HCT116 (cell line): ENCODE data around the gene RBM23. TPM values are rescaled to one million over a fixed set of nuclear protein-coding genes. Genes with fewer than 3 reads are reported as not detected.

Experiments
- ATAC-seq: fragments of 200-7000 bp; cut with Tn5 transposase; 2 replicates; pipeline ENCODE4 v1.9.1; 2020; ENCODE audit warnings: mild to moderate bottlenecking, moderate library complexity
- BruUV-seq: library from RNA; stranded (reverse); fragments of 400-500 nt; replicated peaks from 2 replicates; lab custom pipeline; 2021; lab: Mats Ljungman, UMichigan
- CTCF ChIA-PET: fragments of 300-600 bp; sonication (Branson Sonifier 250); formaldehyde crosslinking; loops from one replicate; lab custom pipeline; 2021; ENCODE audit warnings: antibody characterized with exemption; lab: Charles Lee
- POLR2A ChIA-PET: fragments of 300-600, 350-600 bp; sonication (Branson Sonifier 250); formaldehyde crosslinking; loops from one replicate; lab custom pipeline; 2021; ENCODE audit warnings: antibody characterized with exemption; lab: Charles Lee
- RAD21 ChIA-PET, 2 experiments: fragments of 300-600 bp; sonication (Branson Sonifier 250); formaldehyde crosslinking; loops; one replicate each; lab custom pipeline; 2023; ENCODE audit warnings: low total read pairs in 2 of 2; ENCODE audit not compliant: uncharacterized antibody in 2 of 2, unreplicated experiment in 2 of 2, low non-redundant PET in 1 of 2; lab: Charles Lee
- DNase-seq: peaks from one replicate; pipeline ENCODE4 v3.0.0-alpha.2; 2010; ENCODE audit warnings: low read depth, low spot score
- H2AFZ ChIP-seq: fragments of 200-600 bp; shearing (Covaris generic), sonication (generic); 2 replicates; pipeline ENCODE4 v1.6.1; 2017; ENCODE audit warnings: low read depth, mixed run types, mixed read lengths, antibody characterized with exemption, low read length; ENCODE audit not compliant: poor library complexity, severe bottlenecking
- H3K27ac ChIP-seq: 2 replicates; pipeline ENCODE4 v1.5.1; 2012; ENCODE audit warnings: low read depth, low read length
- H3K27me3 ChIP-seq: fragments of 200-600 bp; sonication (generic); 2 replicates; pipeline ENCODE4 v1.6.1; 2016; ENCODE audit warnings: mixed run types, low read length, mixed read lengths; ENCODE audit not compliant: insufficient read depth
- H3K36me3 ChIP-seq, 2 experiments: fragments of 200-500 bp in 1 of 2; fragments of 200-600 bp in 1 of 2; sonication (Bioruptor generic) in 1 of 2; sonication (generic) in 1 of 2; 2 replicates each; pipeline versions ENCODE4 v1.5.1 to v1.6.1; 2014 to 2016; ENCODE audit warnings: low read length in 2 of 2, inconsistent platforms in 1 of 2, mixed read lengths in 1 of 2, mixed run types in 1 of 2; ENCODE audit not compliant: insufficient read depth in 2 of 2, control insufficient read depth in 1 of 2
- H3K4me1 ChIP-seq, 2 experiments: fragments of 200-600 bp in 1 of 2; sonication (generic) in 1 of 2; 2 replicates each; pipeline versions ENCODE4 v1.5.1 to v1.6.1; 2012 to 2017; ENCODE audit warnings: low read length in 2 of 2, inconsistent platforms in 1 of 2, mild to moderate bottlenecking in 1 of 2, mixed read lengths in 1 of 2, mixed run types in 1 of 2, moderate library complexity in 1 of 2; ENCODE audit not compliant: insufficient read depth in 2 of 2, control insufficient read depth in 1 of 2
- H3K4me2 ChIP-seq: fragments of 200-600 bp; sonication (generic); 2 replicates; pipeline ENCODE4 v1.6.1; 2017; ENCODE audit warnings: mixed run types, low read length, mixed read lengths
- H3K4me3 ChIP-seq, 2 experiments: fragments of 200-600 bp in 1 of 2; sonication (generic) in 1 of 2; replicated peaks in 1 of 2; 2 replicates each; pipeline ENCODE4 v1.5.1; 2011 to 2016; ENCODE audit warnings: low read length in 2 of 2, control low read depth in 1 of 2, low read depth in 1 of 2, mild to moderate bottlenecking in 1 of 2, mixed read lengths in 1 of 2, mixed run types in 1 of 2
- H3K79me2 ChIP-seq: fragments of 200-600 bp; sonication (generic); 2 replicates; pipeline ENCODE4 v1.6.1; 2017; ENCODE audit warnings: mild to moderate bottlenecking, mixed run types, low read length, moderate library complexity, mixed read lengths; ENCODE audit not compliant: insufficient read depth
- H3K9ac ChIP-seq: fragments of 200-600 bp; sonication (generic); 2 replicates; pipeline ENCODE4 v1.6.1; 2016; ENCODE audit warnings: low read length, mixed read lengths
- H3K9me2 ChIP-seq: fragments of 200-600 bp; sonication (generic), shearing (Covaris generic); 2 replicates; pipeline ENCODE4 v1.6.1; 2017; ENCODE audit warnings: mixed run types, mild to moderate bottlenecking, moderate library complexity; ENCODE audit not compliant: insufficient read depth
- H3K9me3 ChIP-seq, 2 experiments: fragments of 200-500 bp in 1 of 2; fragments of 200-600 bp in 1 of 2; sonication (Bioruptor generic) in 1 of 2; sonication (generic) in 1 of 2; 2 replicates each; pipeline ENCODE4 v1.6.1; 2014 to 2017; ENCODE audit warnings: low read length in 2 of 2, mixed read lengths in 2 of 2, inconsistent platforms in 1 of 2, low read depth in 1 of 2, mild to moderate bottlenecking in 1 of 2, mixed run types in 1 of 2, moderate library complexity in 1 of 2; ENCODE audit not compliant: control insufficient read depth in 1 of 2, insufficient read depth in 1 of 2
- H4K20me1 ChIP-seq: fragments of 200-600 bp; sonication (generic), shearing (Covaris generic); 2 replicates; pipeline ENCODE4 v1.6.1; 2017; ENCODE audit warnings: mixed run types, mild to moderate bottlenecking, moderate library complexity; ENCODE audit not compliant: insufficient read depth
- CBX3 ChIP-seq: IDR thresholded peaks from 2 replicates; pipeline ENCODE4 v1.6.1; 2012; ENCODE audit warnings: low read depth
- EGR1 ChIP-seq: IDR thresholded peaks from 2 replicates; pipeline ENCODE4 v1.6.1; 2012; ENCODE audit warnings: low read depth
- ELF1 ChIP-seq: IDR thresholded peaks from 2 replicates; pipeline ENCODE4 v1.6.1; 2012; ENCODE audit warnings: low read depth, borderline replicate concordance
- EZH2phosphoT487 ChIP-seq: fragments of 200-600 bp; IDR thresholded peaks from 2 replicates; pipeline ENCODE4 v1.6.1; 2018; ENCODE audit warnings: antibody characterized with exemption, borderline replicate concordance
- JUND ChIP-seq: IDR thresholded peaks from 2 replicates; pipeline ENCODE4 v1.6.1; 2012
- POLR2A ChIP-seq: IDR thresholded peaks from 2 replicates; pipeline ENCODE4 v1.7.0; 2011; ENCODE audit warnings: borderline replicate concordance; ENCODE audit not compliant: insufficient read depth, insufficient read length; ENCODE audit errors: extremely low read depth
- RAD21 ChIP-seq: IDR thresholded peaks from 2 replicates; pipeline ENCODE4 v1.6.1; 2012; ENCODE audit warnings: low read depth, mild to moderate bottlenecking
- SIN3A ChIP-seq: IDR thresholded peaks from 2 replicates; pipeline ENCODE4 v1.6.1; 2012; ENCODE audit warnings: low read depth
- TCF7L2 ChIP-seq: IDR thresholded peaks from 2 replicates; pipeline ENCODE4 v1.7.0; 2011; ENCODE audit warnings: borderline replicate concordance, inconsistent platforms; ENCODE audit not compliant: insufficient read depth, insufficient read length; ENCODE audit errors: extremely low read depth
- YY1 ChIP-seq: IDR thresholded peaks from 2 replicates; pipeline ENCODE4 v1.6.1; 2011; ENCODE audit warnings: low read length, low read depth, moderate library complexity, mild to moderate bottlenecking; ENCODE audit not compliant: insufficient replicate concordance; ENCODE audit errors: extremely low read depth
- ZFX ChIP-seq: fragments of 450-650 bp; IDR thresholded peaks from 2 replicates; pipeline ENCODE4 v1.6.1; 2017
- ZNF274 ChIP-seq: fragments of 200-500 bp; sonication (Bioruptor generic); IDR thresholded peaks from 2 replicates; pipeline ENCODE4 v1.6.1; 2014; ENCODE audit warnings: mild to moderate bottlenecking, low read depth, low read length, inconsistent platforms
- intact Hi-C: fragments of 100-400 bp; cut with micrococcal nuclease; formaldehyde crosslinking; loops from 2 replicates; pipeline ENCODE4 v1.10.0; 2022
- total RNA-seq: library from RNA; stranded (reverse); gene quantifications from one replicate; pipeline ENCODE4 v1.2.1, GENCODE V29; 2021; ENCODE audit not compliant: unreplicated experiment
- TF ChIP-seq, protein P1 (sequence below): IDR thresholded peaks from 2 replicates; pipeline ENCODE4 v1.6.1; 2012
- TF ChIP-seq, protein P2 (sequence below): IDR thresholded peaks from 2 replicates; pipeline ENCODE4 v1.6.1; 2012

The RBM23 gene
- total RNA-seq, 1 experiment from 2014 or later, result 67.2 TPM

DNA sequence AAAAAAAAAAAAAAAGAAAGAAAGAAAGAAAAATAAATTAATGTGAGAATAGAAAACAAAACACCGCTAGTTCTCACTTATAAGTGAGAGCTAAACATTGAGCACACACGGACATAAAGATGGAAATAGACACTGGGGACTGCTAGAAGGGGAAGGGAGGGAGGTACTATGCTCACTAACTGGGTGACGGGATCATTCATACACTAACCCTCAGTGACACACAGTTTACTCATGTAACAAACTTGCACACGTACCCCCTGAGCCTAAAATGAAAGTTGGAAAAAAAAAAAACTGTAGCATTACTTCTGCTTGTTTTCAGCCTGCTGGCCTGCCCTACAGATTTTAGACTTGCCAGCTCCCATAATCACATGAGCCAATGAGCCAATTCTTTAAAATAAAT, 20.7 kb upstream of the RBM23 start:
- intact Hi-C loops, result no loop called here
- Histone ChIP-seq H3K9me2 (no peaks in the 10 kb centered on the region), H3K4me3 (no peak overlapping the region), H3K36me3 (no peaks in the 10 kb centered on the region), H4K20me1 (no peaks in the 10 kb centered on the region), H2AFZ (no peak overlapping the region), H3K27ac (no peak overlapping the region), H3K4me2 (no peak overlapping the region), H3K9me3 (no peaks in the 10 kb centered on the region), H3K27me3 (no peaks in the 10 kb centered on the region), H3K4me1 (peaks cover 13 to 14% of the 10 kb centered on the region in 2 experiments), H3K79me2 (no peaks in the 10 kb centered on the region), H3K9ac (no peak overlapping the region)
- ChIA-PET RAD21 (no interaction called here), CTCF (interaction anchor here (2.1 kb wide), 1 partner anchor 10 kb away, joined by 6 read pairs; the partner anchor contains the start of gene PRMT5), POLR2A (no interaction called here)
- ATAC-seq, result no peak
- BruUV-seq, result no TSS peak
- no peak for DNase-seq
- no peak for TF ChIP-seq EZH2phosphoT487
- TF ChIP-seq SIN3A, result no peak
- TF ChIP-seq, protein P1, sequence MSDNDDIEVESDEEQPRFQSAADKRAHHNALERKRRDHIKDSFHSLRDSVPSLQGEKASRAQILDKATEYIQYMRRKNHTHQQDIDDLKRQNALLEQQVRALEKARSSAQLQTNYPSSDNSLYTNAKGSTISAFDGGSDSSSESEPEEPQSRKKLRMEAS, result no peak
- no peak for TF ChIP-seq TCF7L2
- no peak for TF ChIP-seq ZNF274
- no peak for TF ChIP-seq ELF1
- TF ChIP-seq RAD21, result no peak
- no peak for TF ChIP-seq ZFX
- no peak for TF ChIP-seq CBX3
- TF ChIP-seq JUND, result no peak
- TF ChIP-seq YY1, result no peak
- TF ChIP-seq, protein P2, sequence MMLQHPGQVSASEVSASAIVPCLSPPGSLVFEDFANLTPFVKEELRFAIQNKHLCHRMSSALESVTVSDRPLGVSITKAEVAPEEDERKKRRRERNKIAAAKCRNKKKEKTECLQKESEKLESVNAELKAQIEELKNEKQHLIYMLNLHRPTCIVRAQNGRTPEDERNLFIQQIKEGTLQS, result no peak
- no peak for TF ChIP-seq EGR1
- no peak for TF ChIP-seq POLR2A
